HUES6 (cell line): ENCODE measurements around the gene INO80.

Source experiments
- H3K27ac ChIP-seq: 2 replicates; pipeline ENCODE4 v1.7.0; 2013; ENCODE audit warnings: low read depth, mild to moderate bottlenecking, low read length, inconsistent platforms
- H3K27me3 ChIP-seq: 2 replicates; pipeline ENCODE4 v1.6.1; 2013; ENCODE audit warnings: low read length; ENCODE audit not compliant: control insufficient read depth, insufficient read depth
- H3K36me3 ChIP-seq: 2 replicates; pipeline ENCODE4 v1.6.1; 2013; ENCODE audit warnings: low read length; ENCODE audit not compliant: control insufficient read depth, insufficient read depth
- H3K4me1 ChIP-seq: 2 replicates; pipeline ENCODE4 v1.6.1; 2013; ENCODE audit warnings: low read length; ENCODE audit not compliant: control insufficient read depth, insufficient read depth
- H3K4me3 ChIP-seq: 2 replicates; pipeline ENCODE4 v1.5.1; 2013; ENCODE audit warnings: low read depth, low read length
- H3K9ac ChIP-seq: one replicate; pipeline ENCODE4 v1.6.1; 2013; ENCODE audit warnings: mild to moderate bottlenecking, low read length
- H3K9me3 ChIP-seq: 2 replicates; pipeline ENCODE4 v1.6.1; 2013; ENCODE audit warnings: low read depth, low read length; ENCODE audit not compliant: control insufficient read depth, insufficient read depth

INO80 gene

DNA sequence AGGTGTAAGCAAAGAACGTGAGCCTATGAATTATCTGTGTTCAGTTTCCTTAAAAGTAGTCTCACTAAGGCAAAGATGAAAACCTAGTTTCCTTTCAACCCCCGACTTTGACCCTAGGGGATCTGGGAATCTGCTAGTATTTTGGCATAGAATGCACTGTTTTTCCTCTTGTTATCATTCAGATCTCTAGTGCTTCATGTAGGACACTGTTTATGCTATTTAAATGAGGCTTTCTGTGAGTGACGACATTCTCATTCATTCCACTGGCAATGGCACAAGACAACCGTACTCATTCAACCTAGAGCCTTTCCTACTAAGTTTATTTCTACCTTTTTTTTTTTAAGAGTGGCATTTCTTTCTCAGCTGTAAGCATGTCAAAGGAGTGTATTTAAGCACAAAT, 95.8 kb downstream of the INO80 start:
- no peak overlapping the region for H3K27ac ChIP-seq
- no peak overlapping the region for H3K9ac ChIP-seq
- H3K4me3 ChIP-seq = no peak overlapping the region
- no peaks in the 10 kb centered on the region for H3K27me3 ChIP-seq
- H3K36me3 ChIP-seq = peaks cover 57% of the 10 kb centered on the region
- H3K4me1 ChIP-seq = no peaks in the 10 kb centered on the region
- no peaks in the 10 kb centered on the region for H3K9me3 ChIP-seq

DNA sequence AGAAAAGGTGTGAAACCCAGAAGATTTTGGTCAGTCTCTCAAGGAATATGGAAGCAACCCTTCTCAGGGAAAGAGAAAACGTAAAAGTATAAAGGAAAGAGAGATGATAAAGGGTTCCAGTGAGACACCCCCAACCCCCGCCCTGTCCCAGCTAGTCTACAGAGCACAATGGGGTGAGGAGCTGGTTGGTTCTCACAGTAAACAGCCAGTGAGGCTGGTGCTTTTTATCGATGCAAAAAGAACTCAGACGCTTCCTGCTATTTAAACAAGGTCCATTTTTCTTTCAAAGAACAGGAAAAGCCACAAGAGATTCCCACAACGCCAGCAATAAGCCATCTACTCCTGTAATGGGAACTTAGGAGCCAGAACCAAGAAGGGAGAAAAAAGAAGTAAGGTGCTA, 96.9 kb downstream of the INO80 start:
- Histone ChIP-seq H3K4me1 (no peaks in the 10 kb centered on the region), H3K36me3 (peaks cover 63% of the 10 kb centered on the region), H3K27me3 (no peaks in the 10 kb centered on the region), H3K27ac (no peak overlapping the region), H3K9ac (no peak overlapping the region), H3K9me3 (no peaks in the 10 kb centered on the region), H3K4me3 (no peak overlapping the region)

DNA sequence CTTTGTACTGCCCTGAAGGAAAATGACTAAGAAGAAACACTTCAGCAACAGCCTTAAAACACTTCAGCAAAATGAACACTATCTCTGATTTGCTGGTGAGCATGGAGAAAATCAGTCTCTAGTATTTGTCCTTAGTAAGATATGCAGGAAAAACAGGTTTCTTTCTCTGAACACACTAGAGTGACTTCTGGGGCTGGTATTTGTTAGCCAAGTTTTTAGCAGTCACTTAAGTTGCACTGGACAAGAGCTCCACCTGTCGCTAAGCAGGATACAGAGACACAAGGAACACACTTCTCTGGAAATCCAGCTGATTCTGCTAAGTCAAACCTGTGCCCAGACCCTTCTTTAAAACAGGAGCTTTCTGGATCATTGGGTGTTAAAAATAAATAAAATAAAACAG, 97.5 kb downstream of the INO80 start:
- Histone ChIP-seq H3K4me1 (no peaks in the 10 kb centered on the region), H3K27ac (no peak overlapping the region), H3K36me3 (peaks cover 67% of the 10 kb centered on the region), H3K4me3 (no peak overlapping the region), H3K9ac (no peak overlapping the region), H3K9me3 (no peaks in the 10 kb centered on the region), H3K27me3 (no peaks in the 10 kb centered on the region)

DNA sequence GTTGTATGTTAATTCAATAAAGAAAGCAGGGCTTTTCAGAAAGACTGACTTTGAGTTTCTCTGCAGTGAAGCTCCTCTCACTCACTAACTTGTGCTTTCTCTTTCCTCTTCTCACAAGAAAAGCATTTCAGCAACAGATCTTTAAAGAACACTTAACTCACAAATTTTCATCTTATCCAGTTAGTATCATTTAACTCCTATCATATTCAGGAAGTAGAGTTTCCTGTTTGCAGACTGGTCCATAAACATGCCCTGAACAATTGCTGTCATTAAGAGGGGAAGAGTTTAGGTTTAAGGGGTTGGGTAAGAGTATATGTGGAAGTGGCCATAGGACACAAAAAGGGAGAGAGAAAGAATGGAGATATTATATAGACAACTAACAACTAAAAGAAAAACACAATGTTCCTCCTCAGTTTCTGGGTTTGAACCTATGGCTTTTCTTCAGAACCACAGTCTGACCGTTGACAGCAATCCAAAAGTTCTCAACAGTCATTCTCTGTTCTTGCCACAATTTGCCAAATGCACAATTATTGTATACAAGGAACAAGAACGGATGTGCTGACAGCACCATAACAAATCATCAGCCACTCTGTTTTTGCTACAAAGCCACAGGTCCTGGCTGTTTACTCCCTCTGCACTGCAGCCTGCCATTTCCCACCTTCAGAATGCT, 98.9 kb downstream of the INO80 start:
- no peak overlapping the region for H3K9ac ChIP-seq
- no peaks in the 10 kb centered on the region for H3K27me3 ChIP-seq
- peaks cover 73% of the 10 kb centered on the region for H3K36me3 ChIP-seq
- H3K9me3 ChIP-seq = no peaks in the 10 kb centered on the region
- no peak overlapping the region for H3K4me3 ChIP-seq
- H3K4me1 ChIP-seq = no peaks in the 10 kb centered on the region
- H3K27ac ChIP-seq = no peak overlapping the region

DNA sequence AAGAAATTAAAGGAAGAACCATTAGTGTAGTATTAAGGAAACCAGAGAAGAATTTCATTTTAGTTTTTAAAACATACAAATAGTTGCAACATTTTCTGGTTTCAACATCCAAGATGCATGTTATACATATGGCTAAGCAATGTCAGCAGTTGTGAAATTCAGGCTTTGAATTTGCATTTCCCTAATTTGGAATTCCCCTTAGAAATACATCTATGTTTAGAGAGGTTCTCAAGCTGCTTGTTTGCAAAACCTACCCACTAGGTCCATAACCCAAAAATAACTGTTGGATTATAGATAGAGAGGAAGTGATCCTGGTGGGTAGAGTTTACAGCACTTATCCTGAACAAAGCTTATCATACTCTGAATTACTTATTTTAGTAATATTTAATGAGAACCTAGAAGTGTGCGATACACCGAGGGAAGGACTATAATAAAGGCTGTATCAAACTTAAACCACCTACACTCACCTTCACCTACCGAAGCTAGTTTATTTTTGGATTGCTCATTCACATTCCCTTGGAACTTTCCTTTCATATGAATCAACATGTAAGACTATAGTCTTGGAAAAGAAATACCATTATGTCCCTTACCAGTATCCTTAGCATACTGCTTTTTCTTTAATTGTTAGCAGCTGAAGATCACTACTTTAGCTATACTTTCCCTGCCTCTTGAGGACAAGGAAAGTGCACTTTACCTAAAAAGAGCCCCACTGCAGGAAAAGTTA, 102.2 kb downstream of the INO80 start:
- Histone ChIP-seq H3K27me3 (no peaks in the 10 kb centered on the region), H3K27ac (no peak overlapping the region), H3K36me3 (peaks cover 66% of the 10 kb centered on the region), H3K9me3 (no peaks in the 10 kb centered on the region), H3K9ac (no peak overlapping the region), H3K4me3 (no peak overlapping the region), H3K4me1 (no peaks in the 10 kb centered on the region)

DNA sequence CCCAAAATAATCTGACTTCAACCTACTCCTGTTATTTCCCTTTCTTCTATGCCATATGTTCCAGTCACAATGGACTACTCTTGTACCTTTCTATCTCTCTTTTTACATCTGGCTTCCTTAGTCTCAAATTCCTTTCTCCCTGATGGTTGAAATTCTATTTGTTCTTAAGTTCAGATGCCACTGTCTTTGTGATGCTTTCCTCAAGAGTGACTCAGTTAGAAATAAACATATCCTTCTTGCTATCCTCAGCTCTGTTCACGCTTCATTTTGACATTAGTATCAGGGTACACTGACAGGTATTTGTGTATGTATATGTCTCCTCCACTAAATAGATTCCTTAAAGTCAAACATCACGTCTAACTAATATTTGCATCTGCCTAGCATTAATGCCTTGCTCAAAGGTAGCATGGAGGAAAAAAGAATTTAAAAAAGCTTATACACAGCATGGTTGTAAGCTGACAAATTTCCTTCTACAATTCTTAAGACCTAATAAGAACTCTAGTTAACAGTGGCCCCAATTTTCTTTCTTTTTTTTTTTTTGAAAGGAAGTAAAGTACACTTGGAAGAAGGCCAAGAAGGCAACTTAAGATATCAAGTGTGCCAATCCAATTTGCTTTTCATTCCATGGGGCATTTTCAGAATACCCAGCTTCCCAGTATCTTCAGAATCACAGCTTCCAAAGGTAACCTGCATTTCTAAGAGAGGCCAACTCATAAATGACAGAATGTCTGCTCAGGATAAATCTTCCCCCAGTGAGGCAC, 104.8 kb downstream of the INO80 start:
- Histone ChIP-seq H3K4me3 (no peak overlapping the region), H3K36me3 (peaks cover 51% of the 10 kb centered on the region), H3K27me3 (no peaks in the 10 kb centered on the region), H3K27ac (no peak overlapping the region), H3K9me3 (no peaks in the 10 kb centered on the region), H3K4me1 (no peaks in the 10 kb centered on the region), H3K9ac (no peak overlapping the region)

DNA sequence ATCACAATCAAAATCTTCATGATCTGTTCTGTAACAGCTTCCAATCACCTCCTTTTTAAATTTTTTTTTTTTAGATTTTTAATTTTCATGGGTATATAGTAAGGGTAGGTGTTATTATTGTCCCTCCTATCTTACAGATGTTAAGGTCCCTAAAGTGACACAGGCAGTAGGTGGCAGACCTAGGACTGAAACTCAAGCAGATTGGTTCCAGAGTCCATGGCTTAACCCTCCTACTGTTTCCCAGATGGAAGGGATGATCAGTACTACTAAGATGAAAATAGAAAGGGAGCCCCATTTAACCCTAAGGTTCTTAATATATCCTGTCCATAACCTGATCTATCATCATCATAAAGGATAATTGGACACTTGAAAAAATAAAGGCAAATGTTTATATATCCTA, 105.7 kb downstream of the INO80 start:
- Histone ChIP-seq H3K9me3 (no peaks in the 10 kb centered on the region), H3K4me1 (no peaks in the 10 kb centered on the region), H3K27me3 (no peaks in the 10 kb centered on the region), H3K36me3 (peaks cover 49% of the 10 kb centered on the region), H3K27ac (no peak overlapping the region), H3K4me3 (no peak overlapping the region), H3K9ac (no peak overlapping the region)

DNA sequence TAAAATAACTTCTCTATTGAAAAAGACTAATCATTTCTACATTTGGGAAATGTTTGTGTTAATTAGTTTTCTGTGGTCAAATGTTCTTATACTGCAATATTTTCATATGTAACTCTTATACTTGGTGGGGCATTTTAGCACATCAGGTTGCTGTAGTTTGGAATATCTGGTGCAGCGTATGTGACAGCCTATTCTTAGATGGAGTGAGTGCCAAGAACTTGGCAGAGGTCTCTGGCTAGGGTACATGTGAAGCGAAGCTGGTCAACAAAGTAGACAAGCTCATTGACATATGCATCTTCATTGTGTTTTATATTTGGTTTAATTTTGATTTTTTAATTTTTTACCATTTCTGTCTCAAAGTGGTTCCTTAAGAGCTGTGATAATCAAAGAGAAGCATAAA, 109.6 kb downstream of the INO80 start:
- H3K4me1 ChIP-seq = no peaks in the 10 kb centered on the region
- H3K27ac ChIP-seq = no peak overlapping the region
- peaks cover 40% of the 10 kb centered on the region for H3K36me3 ChIP-seq

DNA sequence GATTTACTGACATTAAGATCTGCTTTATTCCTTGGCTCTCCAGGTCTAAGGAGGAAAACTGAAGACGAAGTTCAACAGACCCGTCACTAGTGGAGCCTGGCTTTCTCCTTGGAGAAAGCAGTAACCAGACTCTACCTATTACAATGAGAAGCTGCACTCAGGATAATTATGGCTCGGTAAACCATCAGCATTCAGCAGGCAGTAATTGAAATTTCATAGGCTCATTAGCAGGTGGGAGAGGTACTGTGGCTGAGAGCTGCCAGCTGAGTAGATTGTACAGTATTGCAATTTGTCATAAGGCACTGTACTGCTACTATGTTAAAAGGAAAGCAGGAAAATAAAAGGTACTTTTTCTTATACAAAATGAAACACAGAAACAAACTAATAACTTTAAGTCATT, 111.6 kb downstream of the INO80 start:
- Histone ChIP-seq H3K27me3 (no peaks in the 10 kb centered on the region), H3K4me1 (no peaks in the 10 kb centered on the region), H3K9ac (no peak overlapping the region), H3K9me3 (no peaks in the 10 kb centered on the region), H3K4me3 (no peak overlapping the region), H3K27ac (no peak overlapping the region), H3K36me3 (peaks cover 41% of the 10 kb centered on the region)

More for the DNA sequence above, 109.6 kb downstream of the INO80 start:
- Histone ChIP-seq H3K4me3 (no peak overlapping the region), H3K9me3 (no peaks in the 10 kb centered on the region), H3K9ac (no peak overlapping the region), H3K27me3 (no peaks in the 10 kb centered on the region)

DNA sequence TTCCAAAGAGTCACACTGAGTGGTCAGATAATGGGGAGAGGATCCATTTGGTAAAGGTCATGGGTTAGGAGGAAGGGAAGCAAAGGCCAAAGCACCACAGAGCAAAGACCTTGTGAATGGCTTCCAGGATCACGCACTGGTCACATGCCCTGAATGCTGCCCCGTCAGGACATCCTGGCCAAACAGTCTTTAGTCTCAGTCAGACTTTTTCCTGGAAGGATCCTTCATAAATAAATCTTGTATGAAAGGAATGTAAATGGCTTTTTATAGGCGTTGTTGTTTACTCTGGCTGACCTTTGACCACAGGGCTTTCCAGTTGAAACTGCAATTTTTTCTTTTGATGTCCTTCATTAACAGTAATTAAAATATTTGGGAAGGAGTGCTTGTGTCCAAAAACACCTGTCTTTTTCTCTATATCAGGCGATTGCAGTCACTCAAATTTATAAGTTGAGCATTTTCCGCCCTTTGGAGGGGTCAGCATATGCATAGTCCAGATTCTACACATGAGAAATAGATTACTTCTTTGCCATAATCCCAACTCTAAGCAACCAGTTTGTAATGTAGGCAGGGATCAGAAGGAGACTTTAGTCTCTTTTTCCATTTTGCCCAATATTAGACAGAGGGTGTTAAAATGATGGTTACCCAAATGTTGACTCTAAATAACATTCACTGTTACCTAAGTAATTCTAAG, 114.4 kb downstream of the INO80 start:
- H3K36me3 ChIP-seq = peaks cover 55% of the 10 kb centered on the region
- H3K9ac ChIP-seq = no peak overlapping the region
- no peak overlapping the region for H3K4me3 ChIP-seq
- no peaks in the 10 kb centered on the region for H3K4me1 ChIP-seq
- no peak overlapping the region for H3K27ac ChIP-seq
- no peaks in the 10 kb centered on the region for H3K9me3 ChIP-seq
- H3K27me3 ChIP-seq = no peaks in the 10 kb centered on the region

DNA sequence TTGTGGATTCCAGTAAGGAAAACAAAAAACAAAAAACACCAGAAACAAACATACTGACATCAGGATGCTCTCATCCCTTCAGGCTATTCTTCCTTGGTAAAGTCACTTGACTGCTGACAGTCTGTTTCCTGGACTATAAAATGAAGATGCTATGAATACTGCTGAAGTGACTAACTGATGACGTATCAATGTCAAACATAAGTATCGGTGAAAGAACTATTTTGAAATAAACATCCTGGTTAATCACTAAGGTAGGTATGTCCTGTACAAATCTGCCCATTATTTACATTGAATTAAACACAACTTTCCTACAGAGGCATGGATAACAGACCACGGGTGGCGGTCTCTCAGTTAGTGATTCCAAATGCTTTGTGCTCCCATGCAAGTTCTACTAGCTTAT, 116.9 kb downstream of the INO80 start:
- Histone ChIP-seq H3K27me3 (no peaks in the 10 kb centered on the region), H3K4me1 (no peaks in the 10 kb centered on the region), H3K9ac (no peak overlapping the region), H3K36me3 (peaks cover 60% of the 10 kb centered on the region), H3K27ac (no peak overlapping the region), H3K4me3 (no peak overlapping the region), H3K9me3 (no peaks in the 10 kb centered on the region)
